HepG2 (cell line): ENCODE measurements around the gene GCDH. TPM values are rescaled to one million over a fixed set of nuclear protein-coding genes. Genes with fewer than 3 reads are reported as not detected.

ENCODE experiments used
- ASH2L ChIP-seq: fragments of 300-600, 200-600 bp; sonication (generic); IDR thresholded peaks from 2 replicates; pipeline ENCODE4 v1.7.0; 2017; ENCODE audit warnings: low read depth, mild to moderate bottlenecking, moderate library complexity, mixed read lengths, low read length; ENCODE audit not compliant: insufficient read length
- ATF5 ChIP-seq: sonication (generic); formaldehyde crosslinking; IDR thresholded peaks from 2 replicates; pipeline ENCODE4 v1.4.0; 2020; ENCODE audit warnings: mild to moderate bottlenecking, low read depth, missing genetic modification reagents
- BCL6 ChIP-seq: IDR thresholded peaks from 2 replicates; pipeline ENCODE4 v1.6.1; 2016; ENCODE audit warnings: missing genetic modification reagents, missing compliant biosample characterization
- CBX2 ChIP-seq, 2 experiments: fragments of 200-600 bp in 1 of 2; sonication (generic); formaldehyde crosslinking in 1 of 2; IDR thresholded peaks; 2 replicates each; pipeline versions ENCODE4 v1.7.0 to v1.8.1; 2018 to 2022; ENCODE audit warnings: low read depth in 2 of 2, low read length in 1 of 2, mild to moderate bottlenecking in 1 of 2, missing genetic modification reagents in 1 of 2
- E2F2 ChIP-seq: sonication (generic); formaldehyde crosslinking; IDR thresholded peaks from 2 replicates; pipeline ENCODE4 v1.4.0; 2020; ENCODE audit warnings: missing genetic modification reagents, borderline replicate concordance
- HINFP ChIP-seq: sonication (generic); formaldehyde crosslinking; IDR thresholded peaks from 2 replicates; pipeline ENCODE4 v1.4.0; 2020; ENCODE audit warnings: low read depth, mild to moderate bottlenecking, missing genetic modification reagents
- MIER3 ChIP-seq: IDR thresholded peaks from 2 replicates; pipeline ENCODE4 v1.6.1; 2016; ENCODE audit warnings: missing compliant biosample characterization, borderline replicate concordance
- MXD3 ChIP-seq: IDR thresholded peaks from 2 replicates; pipeline ENCODE4 v1.6.1; 2016; ENCODE audit warnings: mild to moderate bottlenecking, missing biosample characterization, missing genetic modification reagents
- MYC ChIP-seq: sonication (generic); formaldehyde crosslinking; IDR thresholded peaks from 2 replicates; pipeline ENCODE4 v1.9.0; 2021; ENCODE audit warnings: missing genetic modification reagents, borderline replicate concordance
- NFKB2 ChIP-seq: sonication (generic); formaldehyde crosslinking; IDR thresholded peaks from 2 replicates; pipeline ENCODE4 v1.4.0; 2020; ENCODE audit warnings: missing genetic modification reagents, borderline replicate concordance
- NFYC ChIP-seq: IDR thresholded peaks from 2 replicates; pipeline ENCODE4 v1.6.1; 2016; ENCODE audit warnings: missing genetic modification reagents, missing compliant biosample characterization
- PAWR ChIP-seq: sonication (generic); formaldehyde crosslinking; IDR thresholded peaks from 2 replicates; pipeline ENCODE4 v1.4.0; 2020; ENCODE audit warnings: missing genetic modification reagents, mild to moderate bottlenecking, borderline replicate concordance
- PBX2 ChIP-seq: IDR thresholded peaks from 2 replicates; pipeline ENCODE4 v1.6.1; 2016; ENCODE audit warnings: control low read depth
- PHF8 ChIP-seq: sonication (generic); formaldehyde crosslinking; IDR thresholded peaks from 2 replicates; pipeline ENCODE4 v1.5.0; 2020; ENCODE audit warnings: missing genetic modification reagents
- SALL1 ChIP-seq: sonication (generic); formaldehyde crosslinking; IDR thresholded peaks from 2 replicates; pipeline ENCODE4 v1.8.0; 2022; ENCODE audit warnings: mild to moderate bottlenecking, missing genetic modification reagents
- SAP130 ChIP-seq: IDR thresholded peaks from 2 replicates; pipeline ENCODE4 v1.6.1; 2016; ENCODE audit warnings: low read depth
- SOX5 ChIP-seq: IDR thresholded peaks from 2 replicates; pipeline ENCODE4 v1.6.1; 2016; ENCODE audit warnings: borderline replicate concordance
- TBL1XR1 ChIP-seq: fragments of 150-350 bp; IDR thresholded peaks from 2 replicates; pipeline ENCODE4 v1.6.1; 2014; ENCODE audit warnings: borderline replicate concordance, low read length; ENCODE audit not compliant: partially characterized antibody
- TFAP4 ChIP-seq: sonication (generic); IDR thresholded peaks from 2 replicates; pipeline ENCODE4 v1.6.1; 2016; ENCODE audit warnings: low read depth, borderline replicate concordance
- ZFX ChIP-seq: sonication (generic); formaldehyde crosslinking; IDR thresholded peaks from 2 replicates; pipeline ENCODE4 v1.4.0; 2020; ENCODE audit warnings: mild to moderate bottlenecking, low read depth, missing genetic modification reagents, moderate library complexity
- ZNF331 ChIP-seq: sonication (generic); formaldehyde crosslinking; IDR thresholded peaks from 2 replicates; pipeline ENCODE4 v1.4.0; 2020; ENCODE audit warnings: missing genetic modification reagents
- ZNF543 ChIP-seq: sonication (generic); formaldehyde crosslinking; IDR thresholded peaks from 2 replicates; pipeline ENCODE4 v1.4.0; 2020; ENCODE audit warnings: mild to moderate bottlenecking, missing genetic modification reagents
- ZNF570 ChIP-seq: sonication (generic); formaldehyde crosslinking; IDR thresholded peaks from 2 replicates; pipeline ENCODE4 v1.4.0; 2020; ENCODE audit warnings: mild to moderate bottlenecking, missing genetic modification reagents, borderline replicate concordance
- ZNF790 ChIP-seq: sonication (generic); formaldehyde crosslinking; IDR thresholded peaks from 2 replicates; pipeline ENCODE4 v1.8.0; 2022; ENCODE audit warnings: missing genetic modification reagents, mild to moderate bottlenecking, borderline replicate concordance
- polyA plus RNA-seq, 8 experiments: library from polyadenylated mRNA; depleted of rRNA in 3 of 8; stranded (reverse) in 7 of 8; unstranded in 1 of 8; fragments of >200 nt; fragmentation: Illumina TruSeq in 4 of 8; extraction: Trizol in 4 of 8; gene quantifications; 2 replicates each; pipeline versions ENCODE4 v1.2.1 to v1.2.3, GENCODE V29; 2011 to 2016; ENCODE audit warnings: low read depth in 4 of 8, missing spikeins in 1 of 8, mixed read lengths in 1 of 8; ENCODE audit not compliant: insufficient read depth in 1 of 8
- total RNA-seq, 5 experiments: library from RNA; depleted of rRNA; stranded (reverse); fragments of >200 nt; fragmentation: Illumina TruSeq; extraction: Trizol; gene quantifications; 2 replicates each; pipeline ENCODE4 v1.2.3, GENCODE V29; 2016; ENCODE audit warnings: low read depth in 1 of 5

The GCDH gene
- total and polyA plus RNA-seq, 2 of the 13 experiments (the other 11 are each of a cell fraction or from before 2014, with no cell fraction given), result 15.1 to 38.0 TPM

GRCh38 chr19:12913011-12913561, 22.1 kb downstream of the GCDH start (continued):
- TF ChIP-seq MXD3 (CRISPR knock-in tag) (peak; percentile 41; the same call in 1 of the 2 replicates), BCL6 (peak; percentile 45; the same call in 1 of the 2 replicates), HINFP (CRISPR knock-in tag) (0 out of 2 replicates have a peak, but pooled peaks have one; percentile 45), E2F2 (CRISPR knock-in tag) (no peak), MIER3 (CRISPR knock-in tag) (0 out of 2 replicates have a peak, but pooled peaks have one; percentile 22), ZNF790 (CRISPR knock-in tag) (no peak), ZNF331 (CRISPR knock-in tag) (peak; percentile 28; the same call in 1 of the 2 replicates), ZNF543 (0 out of 2 replicates have a peak, but pooled peaks have one; percentile 63), ASH2L (peak; percentile 20), SAP130 (CRISPR knock-in tag) (peak; percentile 54), PAWR (CRISPR knock-in tag) (0 out of 2 replicates have a peak, but pooled peaks have one; percentile 42), PBX2 (CRISPR knock-in tag) (peak; percentile 83), SOX5 (CRISPR knock-in tag) (peak; percentile 29; the same call in 1 of the 2 replicates), MYC (CRISPR knock-in tag) (peak; percentile 51; the same call in 1 of the 2 replicates), ZNF570 (no peak), TFAP4 (peak; percentile 45; the same call in 1 of the 2 replicates), NFYC (CRISPR knock-in tag) (peak; percentile 59), PHF8 (peak; percentile 25), ZFX (peak; percentile 81), TBL1XR1 (peak; percentile 30), SALL1 (CRISPR knock-in tag) (peak; percentile 67; the same call in 1 of the 2 replicates), ATF5 (CRISPR knock-in tag) (0 out of 2 replicates have a peak, but pooled peaks have one; percentile 39), CBX2 (IDR thresholded peaks at IDR 0.05; ENCODE audit: low read depth, low read length) (no peak), CBX2 (CRISPR knock-in tag; IDR thresholded peaks at IDR 0.05; ENCODE audit: low read depth) (no peak), NFKB2 (CRISPR knock-in tag) (peak; percentile 71; the same call in 1 of the 2 replicates)
